Nephron (organoid): ENCODE measurements around the gene FILIP1.

Experiments
- H3K27ac Mint-ChIP-seq, 3 experiments: 2 replicates each; pipeline ENCODE4 v1.8.0; 2020; ENCODE audit warnings: mixed read lengths in 3 of 3, mild to moderate bottlenecking in 2 of 3, moderate library complexity in 1 of 3
- H3K27me3 Mint-ChIP-seq: 2 replicates; pipeline ENCODE4 v1.8.0; 2021; ENCODE audit warnings: low read depth, mild to moderate bottlenecking, moderate library complexity, mixed read lengths
- H3K36me3 Mint-ChIP-seq: 2 replicates; pipeline ENCODE4 v1.8.0; 2020; ENCODE audit warnings: low read depth, mixed read lengths
- H3K4me1 Mint-ChIP-seq: 2 replicates; pipeline ENCODE4 v1.8.0; 2020; ENCODE audit warnings: mixed read lengths
- H3K4me3 Mint-ChIP-seq, 3 experiments: 2 replicates each; pipeline ENCODE4 v1.8.0; 2020; ENCODE audit warnings: mild to moderate bottlenecking in 3 of 3, mixed read lengths in 3 of 3, moderate library complexity in 2 of 3
- H3K9me3 Mint-ChIP-seq: 2 replicates; pipeline ENCODE4 v1.8.0; 2020; ENCODE audit warnings: mixed read lengths
- TF ChIP-seq, protein P1 (sequence below), 3 experiments: fragments of 200-600 bp; sonication (generic); IDR thresholded peaks; one replicate each; pipeline ENCODE4 v1.5.0; 2021; ENCODE audit warnings: antibody characterized with exemption in 3 of 3; ENCODE audit not compliant: unreplicated experiment in 3 of 3

FILIP1 gene

GRCh38 chr6:75427329-75427728 lies 66.3 kb downstream of the FILIP1 start:
- peaks cover 4% of the 10 kb centered on the region for H3K27me3 Mint-ChIP-seq
- H3K4me3 Mint-ChIP-seq: no peak overlapping the region
- H3K36me3 Mint-ChIP-seq: no peaks in the 10 kb centered on the region
- TF ChIP-seq, protein P1, sequence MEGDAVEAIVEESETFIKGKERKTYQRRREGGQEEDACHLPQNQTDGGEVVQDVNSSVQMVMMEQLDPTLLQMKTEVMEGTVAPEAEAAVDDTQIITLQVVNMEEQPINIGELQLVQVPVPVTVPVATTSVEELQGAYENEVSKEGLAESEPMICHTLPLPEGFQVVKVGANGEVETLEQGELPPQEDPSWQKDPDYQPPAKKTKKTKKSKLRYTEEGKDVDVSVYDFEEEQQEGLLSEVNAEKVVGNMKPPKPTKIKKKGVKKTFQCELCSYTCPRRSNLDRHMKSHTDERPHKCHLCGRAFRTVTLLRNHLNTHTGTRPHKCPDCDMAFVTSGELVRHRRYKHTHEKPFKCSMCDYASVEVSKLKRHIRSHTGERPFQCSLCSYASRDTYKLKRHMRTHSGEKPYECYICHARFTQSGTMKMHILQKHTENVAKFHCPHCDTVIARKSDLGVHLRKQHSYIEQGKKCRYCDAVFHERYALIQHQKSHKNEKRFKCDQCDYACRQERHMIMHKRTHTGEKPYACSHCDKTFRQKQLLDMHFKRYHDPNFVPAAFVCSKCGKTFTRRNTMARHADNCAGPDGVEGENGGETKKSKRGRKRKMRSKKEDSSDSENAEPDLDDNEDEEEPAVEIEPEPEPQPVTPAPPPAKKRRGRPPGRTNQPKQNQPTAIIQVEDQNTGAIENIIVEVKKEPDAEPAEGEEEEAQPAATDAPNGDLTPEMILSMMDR (IDR thresholded peaks at IDR 0.05; ENCODE audit: unreplicated experiment in 3 of 3): no peak
- peak overlapping the region in 2 of 3 experiments; percentile 2 to 45 for H3K27ac Mint-ChIP-seq
- H3K4me1 Mint-ChIP-seq: peaks cover 63% of the 10 kb centered on the region
- H3K9me3 Mint-ChIP-seq: no peaks in the 10 kb centered on the region

GRCh38 chr6:75424618-75425548 lies 68.7 kb downstream of the FILIP1 start:
- TF ChIP-seq, protein P1 (IDR thresholded peaks at IDR 0.05; ENCODE audit: unreplicated experiment in 3 of 3): no peak
- no peak overlapping the region for H3K4me3 Mint-ChIP-seq
- peaks cover 39% of the 10 kb centered on the region for H3K4me1 Mint-ChIP-seq
- peak overlapping the region; percentile 10 to 64 (median 45) for H3K27ac Mint-ChIP-seq
- H3K27me3 Mint-ChIP-seq: peaks cover 4% of the 10 kb centered on the region
- H3K36me3 Mint-ChIP-seq: no peaks in the 10 kb centered on the region
- no peaks in the 10 kb centered on the region for H3K9me3 Mint-ChIP-seq

DNA sequence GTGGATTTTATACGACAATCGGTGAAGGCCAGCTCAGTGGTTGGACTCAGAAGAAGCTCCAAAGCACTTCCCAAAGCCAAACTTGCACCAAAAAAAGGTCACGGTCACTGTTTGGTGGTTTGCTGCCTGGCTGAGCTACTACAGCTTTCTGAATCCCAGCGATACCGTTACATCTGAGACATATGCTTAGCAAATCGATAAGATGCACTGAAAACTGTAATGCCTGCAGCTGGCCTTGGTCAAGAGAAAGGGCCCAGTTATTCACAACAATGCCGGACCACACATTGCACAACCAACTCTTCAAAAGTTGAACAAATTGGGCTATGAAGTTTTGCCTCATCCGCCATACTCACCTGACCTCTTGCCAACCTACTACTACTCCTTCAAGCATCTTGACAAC lies 70.2 kb downstream of the FILIP1 start:
- TF ChIP-seq, protein P1 (IDR thresholded peaks at IDR 0.05; ENCODE audit: unreplicated experiment in 3 of 3): no peak
- no peaks in the 10 kb centered on the region for H3K9me3 Mint-ChIP-seq
- peak overlapping the region in 1 of 3 experiments; percentile 64 for H3K27ac Mint-ChIP-seq
- peaks cover 35% of the 10 kb centered on the region for H3K4me1 Mint-ChIP-seq
- H3K36me3 Mint-ChIP-seq: no peaks in the 10 kb centered on the region
- H3K27me3 Mint-ChIP-seq: peaks cover 4% of the 10 kb centered on the region
- H3K4me3 Mint-ChIP-seq: no peak overlapping the region

DNA sequence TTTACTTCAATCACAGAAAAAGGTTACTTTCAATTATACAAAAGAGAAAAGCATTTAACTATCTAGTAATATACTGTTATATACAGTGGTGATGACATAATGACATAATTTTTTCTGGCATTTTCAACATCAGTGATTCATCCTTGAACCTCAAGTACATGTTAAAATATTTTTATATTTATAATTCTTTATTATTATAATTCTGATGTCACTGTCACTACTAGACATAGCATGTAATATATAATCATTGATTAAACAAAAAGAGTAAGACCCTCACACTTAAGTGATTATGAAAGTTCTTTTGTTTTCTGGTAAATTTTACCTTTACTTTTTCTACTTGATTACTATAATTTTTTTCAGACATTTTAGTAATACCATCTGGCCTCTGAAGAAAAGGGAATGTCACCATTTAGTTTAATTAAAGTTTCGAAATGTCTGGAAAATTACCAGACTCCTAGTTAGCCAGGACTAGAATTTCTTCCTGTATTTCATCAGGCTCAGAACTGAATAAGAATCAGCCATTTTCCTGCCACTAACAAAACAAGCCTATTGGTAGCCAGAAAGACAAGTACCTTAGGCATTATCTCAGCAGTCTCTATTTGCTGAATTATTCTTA lies 71.5 kb downstream of the FILIP1 start:
- no peaks in the 10 kb centered on the region for H3K9me3 Mint-ChIP-seq
- H3K4me3 Mint-ChIP-seq: no peak overlapping the region
- H3K4me1 Mint-ChIP-seq: peaks cover 30% of the 10 kb centered on the region
- H3K27ac Mint-ChIP-seq: no peak overlapping the region
- H3K36me3 Mint-ChIP-seq: no peaks in the 10 kb centered on the region
- peaks cover 4% of the 10 kb centered on the region for H3K27me3 Mint-ChIP-seq
- TF ChIP-seq, protein P1 (IDR thresholded peaks at IDR 0.05; ENCODE audit: unreplicated experiment in 3 of 3): no peak

- H3K36me3 Mint-ChIP-seq: no peaks in the 10 kb centered on the region
- H3K4me1 Mint-ChIP-seq: peaks cover 27% of the 10 kb centered on the region
- H3K27ac Mint-ChIP-seq: no peak overlapping the region
- peaks cover 2% of the 10 kb centered on the region for H3K27me3 Mint-ChIP-seq
- H3K9me3 Mint-ChIP-seq: no peaks in the 10 kb centered on the region
- no peak overlapping the region for H3K4me3 Mint-ChIP-seq
- TF ChIP-seq, protein P1 (IDR thresholded peaks at IDR 0.05; ENCODE audit: unreplicated experiment in 3 of 3): no peak
Measured at GRCh38 chr6:75421316-75422023, 72.1 kb downstream of the FILIP1 start.
